ENCODE data around the gene RIOK2.

Gene RIOK2

GRCh38 chr5:97151370-97151769 is 31.7 kb downstream of the RIOK2 start (continued):
- no peak for TF ChIP-seq KLF9 (tag by site-specific recombination; IDR thresholded peaks at IDR 0.05; ENCODE audit: low read depth)
- no peak for TF ChIP-seq ZBTB20 (tag by site-specific recombination; IDR thresholded peaks at IDR 0.05)
- no peak for TF ChIP-seq ZNF521 (tag by site-specific recombination; IDR thresholded peaks at IDR 0.05)
- TF ChIP-seq SP7 (tag by site-specific recombination; IDR thresholded peaks at IDR 0.05): no peak
- no peak for TF ChIP-seq ZNF837 (tag by site-specific recombination; IDR thresholded peaks at IDR 0.05)
- TF ChIP-seq YY1 (tag by site-specific recombination; IDR thresholded peaks at IDR 0.05): no peak

- ChIA-PET CTCF (interaction anchor here (2.5 to 4.3 kb wide), 2 partner anchors 11 to 281 kb away, joined by 15 to 30 read pairs; no protein-coding TSS in a partner anchor), POLR2A (no interaction called here)
- Histone ChIP-seq H3K4me1 (ENCODE audit: control insufficient read depth, insufficient read depth, low read length) (peaks cover 5% of the 10 kb centered on the region; the same call in 1 of the 2 replicates), H3K27ac (ENCODE audit: extremely low read depth, low read depth, low read length) (no peak overlapping the region), H3K9me3 (ENCODE audit: control insufficient read depth, insufficient read depth, low read depth, low read length) (no peaks in the 10 kb centered on the region), H3K36me3 (ENCODE audit: control insufficient read depth in 2 of 2, insufficient read depth in 1 of 2, low read length in 2 of 2) (no peaks in the 10 kb centered on the region), H3K4me3 (ENCODE audit: low read depth, low read length) (no peak overlapping the region)
- TF ChIP-seq ZNF585B (tag by site-specific recombination; IDR thresholded peaks at IDR 0.05) (peak; percentile 91), ZBTB8A (tag by site-specific recombination; IDR thresholded peaks at IDR 0.05) (no peak), ZNF416 (tag by site-specific recombination; IDR thresholded peaks at IDR 0.05) (no peak), ZNF654 (tag by site-specific recombination; IDR thresholded peaks at IDR 0.05; ENCODE audit: low read depth) (no peak), ZFP69B (tag by site-specific recombination; IDR thresholded peaks at IDR 0.05) (no peak), ZNF16 (tag by site-specific recombination; IDR thresholded peaks at IDR 0.05; ENCODE audit: low read depth) (no peak)
Measured at GRCh38 chr5:97150401-97150800, 32.6 kb downstream of the RIOK2 start.

GRCh38 chr5:97149709-97150108 is 33.3 kb downstream of the RIOK2 start:
- no peak for TF ChIP-seq GLI4 (tag by site-specific recombination; IDR thresholded peaks at IDR 0.05)
- TF ChIP-seq ZSCAN5A (tag by site-specific recombination; IDR thresholded peaks at IDR 0.05): no peak
- TF ChIP-seq PRDM10 (tag by site-specific recombination; IDR thresholded peaks at IDR 0.05): 0 out of 2 replicates have a peak, but pooled peaks have one; percentile 35
- TF ChIP-seq INSM2 (tag by site-specific recombination; IDR thresholded peaks at IDR 0.05): no peak
- TF ChIP-seq ZNF423 (tag by site-specific recombination; IDR thresholded peaks at IDR 0.05): no peak
- TF ChIP-seq PATZ1 (tag by site-specific recombination; IDR thresholded peaks at IDR 0.05): no peak
- TF ChIP-seq SALL2 (tag by site-specific recombination; IDR thresholded peaks at IDR 0.05; ENCODE audit: borderline replicate concordance): no peak

More at GRCh38 chr5:97149709-97150108, 33.3 kb downstream of the RIOK2 start:
- Histone ChIP-seq H3K4me3 (ENCODE audit: low read depth, low read length) (no peak overlapping the region), H3K4me1 (ENCODE audit: control insufficient read depth, insufficient read depth, low read length) (peaks cover 5% of the 10 kb centered on the region; the same call in 1 of the 2 replicates), H3K9me3 (ENCODE audit: control insufficient read depth, insufficient read depth, low read depth, low read length) (no peaks in the 10 kb centered on the region), H3K27ac (ENCODE audit: extremely low read depth, low read depth, low read length) (no peak overlapping the region), H3K36me3 (ENCODE audit: control insufficient read depth in 2 of 2, insufficient read depth in 1 of 2, low read length in 2 of 2) (no peaks in the 10 kb centered on the region)
- POLR2A ChIA-PET: no interaction called here
- CTCF ChIA-PET: interaction anchor here (0.7 to 4.3 kb wide), 7 partner anchors 11 to 378 kb away, joined by 3 to 30 read pairs (median 4); no protein-coding TSS in a partner anchor

All from HEK293 (cell line).